ENCODE data around the gene VIT.

VIT gene

GRCh38 chr2:36857713-36858112 is 161.2 kb downstream of the VIT start:
- DNase-seq: peak in 1 of 56 donors; percentile 5

GRCh38 chr2:36858551-36859365 is 162.3 kb downstream of the VIT start:
- no peak for DNase-seq

DNA sequence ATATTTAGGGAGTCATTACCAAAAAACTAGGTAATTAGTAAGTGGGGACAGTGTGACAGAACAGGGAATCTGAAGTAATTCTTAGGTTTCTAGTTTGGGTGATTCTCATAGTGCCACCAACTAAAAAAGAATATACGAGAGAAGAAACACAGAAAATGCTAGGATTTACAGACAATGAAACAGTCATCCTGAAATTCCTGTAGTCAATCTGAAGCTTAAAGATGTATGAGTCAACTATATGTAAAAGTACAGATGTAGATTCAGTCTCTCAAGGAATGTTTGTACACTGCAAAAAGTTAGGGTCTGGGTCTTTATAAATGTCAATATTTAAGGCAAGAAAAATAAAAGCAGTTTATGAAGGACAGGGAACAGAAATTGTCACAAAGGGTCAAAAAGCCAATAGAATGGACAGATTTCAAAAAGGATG is 162.9 kb downstream of the VIT start:
- no peak for DNase-seq

GRCh38 chr2:36861896-36862295 is 165.4 kb downstream of the VIT start:
- DNase-seq: no peak

All from amygdala (tissue), 56 donors.